K562 (cell line): ENCODE measurements around the gene MYCL. TPM values are rescaled to one million over a fixed set of nuclear protein-coding genes. Genes with fewer than 3 reads are reported as not detected.

Source experiments
- AFF1 ChIP-seq, 2 experiments: fragments of 450-650 bp; IDR thresholded peaks; 2 replicates each; pipeline ENCODE4 v1.6.1; 2018; ENCODE audit warnings: mild to moderate bottlenecking in 2 of 2, low read depth in 1 of 2; ENCODE audit not compliant: partially characterized antibody in 2 of 2
- CUX1 ChIP-seq: fragments of 200-800 bp; sonication (Bioruptor generic); IDR thresholded peaks from 2 replicates; pipeline ENCODE4 v1.6.1; 2016; ENCODE audit warnings: missing genetic modification characterization, missing compliant biosample characterization
- CXXC5 ChIP-seq: fragments of 250-450 bp; sonication (Bioruptor Pico); IDR thresholded peaks from 2 replicates; pipeline ENCODE4 v1.8.0; 2022; ENCODE audit warnings: inconsistent platforms, mild to moderate bottlenecking, moderate library complexity
- MYBL2 ChIP-seq, 2 experiments: fragments of 450-650 bp in 1 of 2; sonication (generic) in 1 of 2; formaldehyde crosslinking in 1 of 2; IDR thresholded peaks; 2 replicates each; pipeline versions ENCODE4 v1.6.1 to v1.8.1; 2017 to 2022; ENCODE audit warnings: borderline replicate concordance in 1 of 2, inconsistent platforms in 1 of 2, low read depth in 1 of 2, mild to moderate bottlenecking in 1 of 2, missing genetic modification reagents in 1 of 2, moderate library complexity in 1 of 2
- NFIC ChIP-seq: fragments of 450-650 bp; IDR thresholded peaks from 2 replicates; pipeline ENCODE4 v1.6.1; 2017; ENCODE audit warnings: mild to moderate bottlenecking, inconsistent platforms
- PML ChIP-seq: IDR thresholded peaks from 2 replicates; pipeline ENCODE4 v1.6.1; 2012; ENCODE audit warnings: low read length, inconsistent platforms
- SMAD4 ChIP-seq: fragments of 250-450 bp; sonication (Bioruptor Pico); conservative IDR thresholded peaks from 2 replicates; pipeline ENCODE4 v1.8.0; 2021; ENCODE audit warnings: inconsistent platforms, mild to moderate bottlenecking, moderate library complexity
- TAF1 ChIP-seq: IDR thresholded peaks from 2 replicates; pipeline ENCODE4 v1.6.1; 2011; ENCODE audit warnings: mild to moderate bottlenecking, low read length, moderate library complexity; ENCODE audit not compliant: insufficient read depth, control insufficient read depth, severe bottlenecking; ENCODE audit errors: extremely low read depth
- ZNF121 ChIP-seq: sonication (generic); formaldehyde crosslinking; conservative IDR thresholded peaks from 2 replicates; pipeline ENCODE4 v1.8.0; 2022; ENCODE audit warnings: missing genetic modification reagents
- ZNF444 ChIP-seq: fragments of 250-450 bp; sonication (Bioruptor Pico); IDR thresholded peaks from 2 replicates; pipeline ENCODE4 v1.4.0; 2020; ENCODE audit warnings: mild to moderate bottlenecking, moderate library complexity
- ZNF518B ChIP-seq: fragments of 250-450 bp; sonication (Bioruptor Pico); IDR thresholded peaks from 2 replicates; pipeline ENCODE4 v1.5.0; 2021; ENCODE audit warnings: mild to moderate bottlenecking, moderate library complexity
- polyA plus RNA-seq, 8 experiments: library from polyadenylated mRNA; depleted of rRNA in 4 of 8; stranded (reverse) in 5 of 8; unstranded in 3 of 8; fragments of >200 nt; fragmentation: Nextera tagmentation in 2 of 8; fragmentation: Illumina TruSeq in 1 of 8; extraction: Ambion mirVana in 2 of 8; extraction: Trizol in 1 of 8; gene quantifications; 2 replicates each; pipeline versions ENCODE4 v1.2.1 to v1.2.3, GENCODE V29; 2011 to 2014; ENCODE audit warnings: inconsistent platforms in 1 of 8, missing spikeins in 1 of 8
- total RNA-seq, 7 experiments: library from RNA; depleted of rRNA in 6 of 7; stranded (reverse); fragments of >200 nt in 6 of 7; fragmentation: Illumina TruSeq in 2 of 7; extraction: Trizol in 2 of 7; gene quantifications; 2 replicates each; pipeline versions ENCODE4 v1.2.1 to v1.2.3, GENCODE V29; 2011 to 2021; ENCODE audit warnings: low replicate concordance in 1 of 7

The MYCL gene
- total and polyA plus RNA-seq, 9 of the 15 experiments (the other 6 are each of a cell fraction or from before 2014, with no cell fraction given), result 3.5 to 22.0 (median 12.8) TPM

- TF ChIP-seq ZNF518B (CRISPR knock-in tag) (no peak), AFF1 (IDR thresholded peaks at IDR 0.05; ENCODE audit: low read depth in 1 of 2, partially characterized antibody in 2 of 2) (no peak), TAF1 (peak; percentile 42), PML (no peak; the same call in 1 of the 2 replicates), ZNF444 (CRISPR knock-in tag) (0 out of 2 replicates have a peak, but pooled peaks have one; percentile 38), ZNF121 (CRISPR knock-in tag) (no peak), SMAD4 (CRISPR knock-in tag) (peak; percentile 97), MYBL2 (IDR thresholded peaks at IDR 0.05; ENCODE audit: low read depth) (no peak), MYBL2 (CRISPR knock-in tag; IDR thresholded peaks at IDR 0.05; ENCODE audit: borderline replicate concordance) (no peak), CUX1 (peak; percentile 96), CXXC5 (CRISPR knock-in tag) (peak; percentile 99), NFIC (peak; percentile 41; the same call in 1 of the 2 replicates)
Observed at GRCh38 chr1:39901714-39902459, at the start of gene MYCL (continued).
